NCI-H460 (cell line): ENCODE data around the gene MAP3K4. TPM values are rescaled to one million over a fixed set of nuclear protein-coding genes. Genes with fewer than 3 reads are reported as not detected.
A peak's percentile ranks its signal among the peaks of the same experiment; 100 is the strongest.

ENCODE experiments used
- DNase-seq: peaks from one replicate; pipeline ENCODE4 v3.0.0-alpha.2; 2016; ENCODE audit warnings: low read depth; ENCODE audit errors: extremely low read depth
- total RNA-seq: library from RNA; depleted of rRNA; stranded (reverse); fragments of >200 nt; shearing (Covaris generic); gene quantifications from 2 replicates; pipeline ENCODE4 v1.2.3, GENCODE V29; 2014

Gene MAP3K4
- total RNA-seq, 1 experiment from 2014 or later, result 12.7 TPM

DNA sequence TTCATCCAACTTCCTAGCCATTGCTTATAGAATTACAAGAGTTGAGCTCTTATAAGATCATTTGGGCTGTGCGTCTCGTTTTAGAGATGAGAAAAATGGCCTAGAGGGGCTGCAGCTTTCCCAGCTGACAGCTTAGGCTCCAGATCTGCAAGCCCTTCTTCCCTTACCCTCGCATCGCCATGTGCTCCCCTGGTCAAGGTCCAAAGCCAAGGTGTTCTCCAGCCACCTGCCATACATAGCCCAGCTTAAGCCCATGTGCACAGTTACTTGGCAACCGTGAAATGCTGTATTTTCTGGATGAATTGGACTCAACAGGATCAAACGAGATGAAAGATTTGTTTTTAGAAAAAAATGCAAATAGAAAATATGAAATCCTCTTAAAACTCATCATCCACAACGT is 7.9 kb downstream of the MAP3K4 start:
- no peak for DNase-seq

DNA sequence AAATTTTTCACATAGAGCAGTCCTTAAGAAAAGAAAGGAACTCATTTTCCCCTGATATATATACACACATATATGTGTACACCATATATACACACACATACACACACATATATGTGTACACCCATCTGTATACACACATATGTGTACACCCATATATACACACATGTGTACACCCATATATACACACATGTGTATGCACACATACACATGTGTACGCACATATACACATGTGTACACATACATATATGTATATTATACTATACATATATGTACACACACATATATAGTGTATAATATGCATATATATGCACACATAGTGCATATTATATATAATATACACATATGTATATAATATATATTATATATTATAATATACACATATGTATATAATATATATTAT is 9.1 kb downstream of the MAP3K4 start:
- DNase-seq, result no peak

DNA sequence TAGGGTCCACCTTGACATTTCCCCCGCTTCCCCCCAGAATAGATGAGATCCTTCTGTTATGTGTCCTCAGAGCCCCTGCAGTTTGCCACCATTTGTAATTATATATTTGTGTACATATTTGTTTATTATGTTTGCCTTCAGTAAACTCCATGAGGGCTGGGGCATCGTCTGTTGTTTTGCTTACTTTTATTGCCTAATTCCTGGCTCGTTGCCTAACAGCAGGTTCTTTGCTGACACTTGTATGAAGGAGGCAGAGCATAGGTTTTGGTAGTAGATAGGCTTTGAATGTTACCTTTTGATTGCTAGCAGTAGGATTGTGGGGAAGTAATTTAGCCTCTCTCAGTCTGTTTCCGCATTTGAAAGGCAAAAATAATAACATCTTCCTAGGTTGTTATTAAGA is 9.9 kb downstream of the MAP3K4 start:
- DNase-seq, result no peak

DNA sequence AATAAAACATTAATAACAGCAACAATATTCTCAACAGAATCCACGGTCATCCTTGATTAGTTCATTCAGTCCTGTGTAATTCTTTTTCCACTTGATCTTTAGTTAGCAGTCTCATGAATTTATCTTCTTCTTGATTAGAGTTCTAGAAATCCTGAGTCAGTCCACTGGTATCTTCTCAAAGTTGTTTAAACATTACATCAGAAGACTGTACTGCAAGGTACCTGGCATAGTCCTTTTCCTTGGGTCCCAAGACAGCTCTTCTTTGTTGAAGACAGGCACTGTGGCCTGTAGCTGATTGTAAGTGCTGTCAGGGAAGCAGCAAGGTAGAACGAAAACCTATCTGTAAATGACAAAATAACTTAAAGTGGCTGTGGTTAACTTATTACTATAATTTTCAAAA is 11.8 kb downstream of the MAP3K4 start:
- no peak for DNase-seq

DNA sequence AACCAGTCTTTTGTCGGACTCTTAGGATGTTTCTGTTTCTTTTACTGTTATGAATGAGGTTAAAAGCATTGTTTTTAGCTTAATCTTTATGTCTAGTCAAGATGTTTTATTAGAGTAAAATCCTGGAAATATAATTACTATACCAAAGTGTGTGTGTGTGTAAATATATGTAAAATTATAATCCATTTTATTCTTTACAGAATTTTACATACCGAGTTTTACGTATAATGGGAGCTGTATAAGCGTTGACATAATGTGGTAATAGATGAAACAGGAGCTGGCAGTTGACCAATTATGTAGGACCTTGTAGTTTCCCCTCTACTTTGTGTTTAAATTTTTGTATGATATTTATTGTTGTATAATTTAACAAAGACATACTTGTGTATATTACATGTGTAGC is 16.7 kb downstream of the MAP3K4 start:
- no peak for DNase-seq

DNA sequence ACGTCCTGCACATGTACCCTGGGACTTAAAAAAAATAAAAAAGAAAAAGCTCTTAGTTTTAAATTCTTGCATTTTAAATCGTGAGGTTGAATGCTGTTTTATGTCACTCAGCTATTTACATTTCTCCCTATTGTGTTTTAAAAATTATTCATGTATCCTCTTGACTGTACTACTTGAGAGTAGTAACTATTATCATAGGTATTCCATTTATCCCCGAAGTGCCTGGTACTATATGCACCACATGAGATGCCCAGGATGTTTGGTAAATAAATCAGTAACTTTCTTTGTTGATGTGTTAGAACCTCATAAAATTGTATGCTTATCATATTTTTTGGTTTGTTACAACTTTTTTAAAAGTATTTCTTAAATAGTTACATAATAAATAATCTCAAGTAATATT is 18.4 kb downstream of the MAP3K4 start:
- no peak for DNase-seq

DNA sequence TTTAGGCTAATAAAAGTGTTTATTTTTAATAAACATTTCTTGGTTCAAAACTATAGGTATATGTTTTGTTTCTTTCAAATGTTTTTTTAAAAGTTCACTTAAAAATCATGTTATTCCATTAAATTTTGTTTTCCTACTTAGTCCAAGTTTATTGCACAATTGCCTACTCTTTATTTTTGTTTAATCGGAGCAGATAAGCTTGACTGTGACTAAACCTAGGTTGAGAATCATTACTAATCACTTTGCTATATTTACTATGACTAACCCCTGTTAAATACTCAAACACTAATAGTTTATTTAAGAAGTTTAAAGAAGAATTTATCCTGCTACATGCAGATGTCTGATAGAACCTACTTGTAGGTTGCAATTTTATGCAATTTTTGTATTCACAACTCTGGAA is 18.8 kb downstream of the MAP3K4 start:
- no peak for DNase-seq

DNA sequence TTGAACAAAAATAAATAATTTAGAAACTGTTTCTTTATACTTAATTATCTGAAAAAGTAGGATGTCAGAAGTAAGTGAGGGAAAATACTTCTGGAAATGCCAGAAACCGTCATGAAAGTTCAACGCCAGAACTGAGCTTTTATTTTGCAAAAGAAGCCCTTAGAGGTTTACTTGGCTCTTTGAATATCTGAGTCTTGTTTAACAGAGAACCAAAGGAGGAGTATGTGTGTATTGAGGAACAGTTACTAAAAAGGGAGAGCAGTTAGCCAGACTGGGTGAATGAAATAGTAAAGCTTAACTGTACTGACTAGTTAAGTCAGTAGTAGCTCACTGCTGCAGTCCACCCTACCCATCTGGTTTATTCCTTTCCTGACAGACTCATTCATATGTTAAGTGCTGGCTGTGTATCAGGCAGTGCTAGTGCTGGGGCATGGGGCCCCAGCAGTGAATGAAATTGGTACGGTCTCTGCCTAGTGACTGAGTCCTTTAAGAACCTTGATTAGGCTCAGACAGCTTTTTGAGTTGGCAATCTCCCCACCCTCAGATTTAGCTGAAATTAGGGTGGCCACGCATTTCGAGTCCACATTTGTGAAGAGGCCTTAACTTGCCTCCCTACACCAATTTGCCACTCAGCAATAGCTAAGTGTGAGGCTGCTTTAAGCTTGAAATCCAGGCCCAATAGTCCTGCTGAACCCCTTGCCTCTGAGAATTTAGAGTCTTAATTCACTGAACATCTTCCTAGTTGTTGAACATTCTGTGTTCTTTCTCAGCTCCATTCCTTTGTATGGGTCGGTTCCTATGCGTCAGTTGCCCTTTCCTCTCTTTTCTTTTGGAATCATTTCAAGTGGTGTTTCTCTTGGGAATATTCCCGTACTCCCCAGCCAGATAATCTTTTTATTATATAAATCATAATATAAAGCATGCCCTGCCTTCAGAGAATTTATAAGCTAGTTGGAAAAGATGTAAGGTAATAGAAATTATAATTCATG is 20.2 kb downstream of the MAP3K4 start:
- no peak for DNase-seq

DNA sequence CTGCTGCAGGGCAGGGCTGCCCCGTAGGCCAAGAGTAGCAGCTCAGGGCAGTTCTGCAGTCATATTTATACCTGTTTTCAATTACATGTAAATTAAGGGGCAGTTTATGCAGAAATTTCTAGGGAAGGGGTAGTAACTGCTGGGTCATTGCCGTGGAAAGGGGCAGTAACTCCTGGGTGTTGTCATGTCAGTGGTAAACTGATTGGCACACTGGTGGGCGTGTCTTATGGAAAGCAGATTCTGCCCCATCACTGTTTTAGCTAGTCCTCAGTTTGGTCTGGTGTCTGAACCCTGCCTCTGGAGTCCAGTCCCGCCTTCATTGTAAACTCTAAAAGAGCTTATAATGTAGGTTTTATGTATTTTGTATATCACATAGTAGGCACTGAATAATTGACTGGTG is 22.1 kb downstream of the MAP3K4 start:
- no peak for DNase-seq

DNA sequence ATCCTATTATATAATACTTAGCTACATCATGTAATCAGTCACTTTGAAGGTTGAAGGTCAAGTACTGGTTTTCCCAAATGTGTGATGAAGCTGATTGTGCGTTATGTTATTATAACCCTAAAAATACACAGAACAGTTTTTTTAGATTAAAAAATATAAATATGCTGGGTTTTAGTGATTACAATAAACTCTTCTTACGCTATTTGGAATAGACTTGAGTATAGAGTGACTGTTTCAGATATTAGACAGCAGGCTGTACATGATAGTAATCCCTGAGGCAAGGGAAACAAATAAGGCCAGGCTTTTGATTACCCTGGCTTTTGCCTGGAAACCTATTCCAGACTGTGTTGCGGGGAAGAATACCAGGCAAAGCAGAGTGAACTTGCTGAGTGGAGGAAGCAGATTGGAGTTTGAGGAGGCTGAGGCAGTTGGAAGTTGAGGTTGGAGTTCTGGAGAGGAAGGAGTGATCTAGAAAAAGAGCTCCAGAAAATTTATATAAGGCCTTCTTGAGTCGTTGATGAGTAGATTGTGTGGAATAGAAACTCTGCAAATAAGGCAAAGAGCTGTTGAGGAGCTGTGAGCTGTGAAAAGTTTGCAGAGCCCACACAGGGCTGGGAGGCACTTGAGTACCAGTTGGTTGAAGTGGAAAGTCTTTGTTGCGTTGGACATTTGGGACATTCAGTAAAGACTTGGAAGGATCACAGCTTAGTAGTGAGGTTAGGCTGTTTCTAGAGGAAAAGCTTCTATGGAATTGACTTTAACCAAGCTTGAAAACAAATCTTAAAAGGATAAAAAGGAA is 26.4 kb downstream of the MAP3K4 start:
- no peak for DNase-seq

DNA sequence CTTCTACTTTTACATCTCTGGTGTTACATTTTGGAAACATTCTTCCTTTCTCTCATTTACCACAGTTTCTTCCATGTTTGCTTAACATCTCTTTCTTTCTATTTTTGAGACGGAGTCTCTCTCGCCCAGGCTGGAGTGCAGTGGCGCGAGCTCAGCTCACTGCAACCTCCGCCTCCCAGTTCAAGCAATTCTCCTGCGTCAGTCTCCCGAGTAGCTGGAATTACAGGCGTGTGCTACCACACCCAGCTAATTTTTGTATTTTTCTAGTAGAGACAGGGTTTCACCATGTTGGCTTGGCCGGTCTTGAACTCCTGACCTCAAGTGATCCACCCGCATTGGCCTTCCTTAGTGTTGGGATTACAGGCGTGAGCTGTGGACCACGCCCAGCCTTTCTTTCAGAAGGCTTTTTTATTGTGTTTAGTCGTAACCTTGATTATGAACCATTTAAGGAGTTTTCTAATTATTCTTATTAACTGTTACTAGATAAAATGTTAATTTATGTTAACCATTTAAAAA is 27.8 kb downstream of the MAP3K4 start:
- DNase-seq, result no peak

DNA sequence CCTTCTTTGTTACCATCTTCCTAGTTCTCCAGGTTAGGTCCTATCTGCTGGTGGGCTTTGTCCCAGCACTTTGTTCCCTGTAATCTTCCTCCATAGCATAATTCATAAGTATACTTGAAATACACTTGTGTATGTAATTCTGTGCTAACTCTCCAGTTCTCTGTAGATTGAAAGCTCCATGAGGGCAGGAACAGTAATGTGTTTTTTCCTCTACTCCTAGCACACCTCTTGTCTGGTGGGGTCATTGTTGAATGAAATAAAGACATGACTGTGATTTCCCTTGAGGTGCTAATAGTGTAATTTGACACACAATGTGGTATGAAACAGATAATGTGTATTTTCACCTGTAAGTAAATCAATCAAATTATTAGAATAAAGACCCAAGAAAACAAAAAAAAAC is 30.0 kb downstream of the MAP3K4 start:
- DNase-seq, result no peak

DNA sequence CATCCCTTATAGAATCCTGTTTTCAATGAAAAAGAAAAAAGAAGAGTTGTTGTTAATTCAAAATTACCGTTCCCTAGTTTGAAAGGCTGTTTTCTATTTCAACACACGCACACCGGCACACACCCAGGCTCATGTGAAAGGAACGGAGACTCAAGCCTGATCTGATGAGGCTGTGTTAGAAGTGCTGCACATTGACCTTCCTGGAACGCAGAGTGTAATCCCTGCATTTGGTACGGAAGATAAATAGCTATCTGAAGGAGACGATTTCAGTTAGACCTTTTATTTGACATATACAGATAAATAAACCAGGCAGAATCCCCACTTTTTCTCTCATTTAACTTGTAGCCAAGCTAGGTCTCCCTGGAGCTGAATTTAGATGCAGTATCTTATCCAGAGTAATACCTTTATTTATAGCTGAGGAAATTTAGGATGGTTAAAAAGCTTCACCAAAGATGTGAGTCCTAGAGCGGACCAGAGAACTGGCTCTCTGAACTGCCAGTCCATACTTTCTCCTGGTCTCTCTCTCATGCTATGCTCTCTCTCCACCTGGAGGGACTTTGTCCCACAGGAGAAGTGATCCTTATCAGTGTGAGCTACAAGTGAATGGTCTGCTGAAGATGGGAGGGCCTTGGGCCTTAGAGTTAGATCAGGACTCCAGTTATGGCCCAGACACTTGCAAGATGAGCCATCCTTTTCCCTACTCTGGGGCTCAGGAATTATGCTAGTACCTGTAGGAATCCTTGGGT is 30.6 kb downstream of the MAP3K4 start:
- DNase-seq, result no peak

DNA sequence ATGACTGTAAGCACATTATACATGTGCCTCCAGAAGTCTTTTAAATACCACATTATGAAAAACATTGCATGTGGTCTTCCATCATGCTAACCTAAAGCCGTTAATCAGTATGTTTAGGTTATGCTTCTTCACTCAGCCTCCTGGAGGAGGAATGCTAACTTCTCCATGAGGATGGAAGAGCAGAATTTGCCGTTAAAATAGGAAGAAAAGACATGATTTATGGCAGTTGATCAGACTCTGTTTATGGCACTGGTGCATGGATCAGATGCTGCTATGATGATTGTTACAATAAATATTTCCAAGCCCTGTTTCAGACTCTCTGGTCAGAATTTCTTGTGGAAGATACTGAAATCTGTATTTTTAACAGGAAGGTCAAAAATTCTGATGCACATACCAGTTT is 31.7 kb downstream of the MAP3K4 start:
- no peak for DNase-seq

DNA sequence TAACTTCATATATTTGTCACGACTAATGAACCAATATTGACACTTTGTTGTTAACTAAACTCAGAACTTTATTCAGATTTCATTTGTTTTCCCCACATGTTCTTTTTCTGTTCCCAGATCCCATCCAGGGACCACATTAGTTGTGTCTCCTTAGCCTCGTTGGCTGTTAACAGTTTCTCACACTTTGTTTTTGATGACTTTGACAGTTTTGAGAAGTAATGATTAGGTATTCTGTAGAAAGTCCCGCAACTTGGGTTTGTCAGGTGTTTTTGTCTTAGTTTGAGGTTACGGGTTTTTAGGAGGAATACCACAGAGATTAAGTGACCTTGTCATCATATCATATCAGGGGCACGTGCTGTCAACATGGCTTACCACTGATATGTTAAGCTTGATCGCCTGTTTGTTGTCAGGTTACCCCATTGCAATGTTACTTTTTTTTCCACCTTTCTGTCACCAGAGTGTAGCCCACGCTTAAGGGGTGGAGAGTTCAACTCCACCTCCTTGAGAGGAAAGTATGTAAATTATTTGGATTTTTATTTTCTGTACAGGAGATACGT is 32.9 kb downstream of the MAP3K4 start:
- DNase-seq, result no peak

DNA sequence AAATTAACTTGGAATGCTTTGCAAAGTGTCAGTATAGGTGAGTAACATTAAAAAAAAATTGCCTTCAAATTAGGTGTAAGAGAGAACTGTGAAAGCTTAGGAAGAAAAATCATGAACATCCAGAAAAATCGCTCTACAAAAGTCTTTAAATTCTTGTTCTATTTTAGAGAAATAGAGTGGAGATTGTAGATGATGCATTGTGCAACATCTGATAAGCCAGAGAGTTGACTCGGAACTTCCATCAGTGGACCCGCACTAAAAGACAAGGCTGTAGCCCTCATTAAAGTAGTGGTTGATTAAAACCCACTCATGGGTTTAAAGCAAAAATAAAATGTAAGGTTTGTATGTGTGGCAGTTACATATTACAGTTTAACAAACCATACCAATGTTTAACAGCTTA is 35.8 kb downstream of the MAP3K4 start:
- DNase-seq, result no peak

DNA sequence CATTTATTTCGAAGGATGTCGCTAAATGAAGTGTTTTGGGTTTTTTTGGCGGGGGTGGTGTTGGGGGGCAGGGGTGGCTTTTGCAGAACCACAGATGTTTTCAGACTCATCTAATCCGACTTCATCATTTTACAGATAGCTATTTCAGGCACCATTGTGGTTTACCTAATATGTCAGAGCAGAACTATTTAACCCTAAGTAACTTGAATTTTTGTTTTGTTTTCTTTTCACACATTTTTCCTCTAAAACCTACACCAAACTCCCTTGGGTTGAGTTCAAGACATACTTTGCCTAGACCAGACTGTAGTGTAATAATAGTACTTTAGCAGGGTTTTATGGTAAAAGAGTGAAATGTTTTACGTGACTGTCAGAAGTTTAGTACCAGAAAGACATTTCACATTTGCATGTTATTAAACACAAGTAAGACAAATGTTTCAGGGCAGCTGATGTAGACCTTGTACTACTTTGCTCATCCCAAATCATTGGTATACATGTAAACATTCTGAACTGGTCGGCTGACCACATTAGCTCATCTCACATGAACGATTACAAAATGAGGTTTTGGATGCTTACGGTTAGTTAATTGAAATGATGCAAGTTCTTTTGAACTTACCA is 37.7 kb downstream of the MAP3K4 start:
- peak; percentile 48 for DNase-seq

DNA sequence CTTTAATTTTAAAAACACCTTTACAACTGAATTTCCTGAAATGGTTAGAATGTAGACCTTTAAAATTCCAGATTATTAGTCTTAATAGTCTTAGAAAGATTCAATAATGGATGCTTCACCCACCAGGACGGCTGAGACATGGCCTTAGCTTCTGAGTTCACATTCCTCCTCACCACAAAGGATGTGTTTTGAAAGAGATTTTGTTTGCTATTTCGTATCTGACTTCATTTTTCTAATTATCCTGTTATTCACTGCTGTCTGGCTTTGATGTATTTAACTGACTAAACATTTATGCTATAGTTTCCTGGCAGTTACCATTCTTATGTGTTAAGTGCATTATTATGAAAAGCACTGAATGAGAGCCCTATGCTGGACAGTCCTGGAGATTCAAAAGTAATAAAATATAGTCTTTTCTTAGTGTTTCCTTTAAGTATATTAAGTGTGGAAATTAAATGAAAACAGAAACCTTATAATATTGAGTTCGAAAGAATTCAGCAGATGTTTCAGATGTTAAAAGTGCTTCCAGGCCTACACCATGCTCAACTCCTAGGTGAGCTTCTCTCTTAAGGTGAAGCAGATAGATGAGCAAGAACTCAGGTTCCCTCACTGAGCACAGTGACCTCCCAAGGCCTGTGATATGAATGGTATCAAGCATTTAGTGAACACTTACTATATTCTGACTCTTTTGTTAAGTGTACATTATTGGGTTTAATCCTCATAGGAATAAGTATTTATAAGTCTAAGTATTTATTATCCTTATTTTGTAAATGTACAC is 40.3 kb downstream of the MAP3K4 start:
- DNase-seq, result no peak

DNA sequence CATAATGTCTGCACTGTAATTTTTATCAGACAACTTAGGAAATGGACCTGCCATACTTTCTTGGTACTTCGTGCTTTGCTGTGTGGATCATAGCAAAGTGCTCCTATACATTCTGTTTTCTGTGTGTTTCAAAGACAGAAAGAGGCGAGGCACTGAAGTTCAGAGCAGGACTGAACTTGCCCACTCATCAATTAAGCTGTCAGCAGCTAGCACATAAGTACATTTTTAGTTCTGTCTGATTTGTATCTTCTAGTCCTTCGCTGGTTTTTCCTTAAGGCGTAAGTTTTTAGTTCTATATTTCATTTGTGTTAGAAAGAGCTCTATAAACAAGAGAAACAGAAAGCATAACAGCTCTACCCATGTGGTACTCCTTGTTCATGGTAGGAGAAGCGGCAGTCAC is 42.1 kb downstream of the MAP3K4 start:
- no peak for DNase-seq
